MM.1S (cell line): ENCODE data around the gene DAB2IP.

Source experiments
- DNase-seq: peaks from one replicate; pipeline ENCODE4 v3.0.0-alpha.2; 2015
- H2AFZ ChIP-seq: fragments of 300-600 bp; sonication (generic); 2 replicates; pipeline ENCODE4 v1.6.0; 2016; ENCODE audit warnings: antibody characterized with exemption, low read length
- H3F3A ChIP-seq: fragments of 300-600 bp; sonication (generic); 2 replicates; pipeline ENCODE4 v1.6.1; 2016; ENCODE audit warnings: mild to moderate bottlenecking, antibody characterized with exemption, low read length, moderate library complexity, mixed read lengths; ENCODE audit not compliant: insufficient read depth
- H3K27ac ChIP-seq: fragments of 300-600 bp; sonication (generic); 2 replicates; pipeline ENCODE4 v1.5.1; 2016; ENCODE audit warnings: mild to moderate bottlenecking, low read length
- H3K27me3 ChIP-seq: fragments of 300-600 bp; sonication (generic); replicated peaks from 2 replicates; pipeline ENCODE4 v1.6.0; 2016; ENCODE audit warnings: low read length; ENCODE audit not compliant: insufficient read depth
- H3K36me3 ChIP-seq: fragments of 300-600 bp; sonication (generic); replicated peaks from 2 replicates; pipeline ENCODE4 v1.6.1; 2016; ENCODE audit warnings: mild to moderate bottlenecking, low read length, mixed read lengths; ENCODE audit not compliant: insufficient read depth
- H3K4me1 ChIP-seq: fragments of 300-600 bp; sonication (generic); 2 replicates; pipeline ENCODE4 v1.6.1; 2016; ENCODE audit warnings: low read length, mixed read lengths
- H3K4me2 ChIP-seq: fragments of 300-600 bp; sonication (generic); 2 replicates; pipeline ENCODE4 v1.6.0; 2016; ENCODE audit warnings: low read depth, low read length
- H3K4me3 ChIP-seq: fragments of 300-600 bp; sonication (generic); 2 replicates; pipeline ENCODE4 v1.5.1; 2016; ENCODE audit warnings: low read length, mixed read lengths
- H3K79me2 ChIP-seq: fragments of 300-600 bp; sonication (generic); 2 replicates; pipeline ENCODE4 v1.6.1; 2016; ENCODE audit warnings: mixed run types, low read length, mixed read lengths
- H3K9ac ChIP-seq: fragments of 300-600 bp; sonication (generic); 2 replicates; pipeline ENCODE4 v1.6.1; 2016; ENCODE audit warnings: low read length, mixed read lengths
- H3K9me2 ChIP-seq: fragments of 300-600 bp; sonication (generic); replicated peaks from 2 replicates; pipeline ENCODE4 v1.6.1; 2016; ENCODE audit warnings: mild to moderate bottlenecking, low read length, mixed read lengths; ENCODE audit not compliant: insufficient read depth
- H3K9me3 ChIP-seq: fragments of 300-600 bp; sonication (generic); replicated peaks from 2 replicates; pipeline ENCODE4 v1.6.1; 2016; ENCODE audit warnings: mild to moderate bottlenecking, low read length, mixed read lengths; ENCODE audit not compliant: insufficient read depth
- H4K20me1 ChIP-seq: fragments of 300-600 bp; sonication (generic); 2 replicates; pipeline ENCODE4 v1.6.1; 2016; ENCODE audit warnings: mild to moderate bottlenecking, low read length, moderate library complexity, mixed read lengths; ENCODE audit not compliant: insufficient read depth
- CTCF ChIP-seq: fragments of 300-600 bp; sonication (generic); IDR thresholded peaks from 2 replicates; pipeline ENCODE4 v1.5.1; 2016; ENCODE audit warnings: antibody characterized with exemption, low read length, mixed read lengths
- EZH2 ChIP-seq: fragments of 300-600 bp; sonication (generic); optimal IDR thresholded peaks from 2 replicates; pipeline ENCODE3; 2017; ENCODE audit warnings: low read depth, mild to moderate bottlenecking, antibody characterized with exemption, low read length, mixed read lengths
- EZH2phosphoT487 ChIP-seq: fragments of 300-600 bp; sonication (generic); IDR thresholded peaks from 2 replicates; pipeline ENCODE4 v1.6.1; 2018; ENCODE audit warnings: antibody characterized with exemption, low read length

DAB2IP gene

GRCh38 chr9:121700165-121700831, 48.9 kb downstream of the DAB2IP start:
- peak; percentile 21 for DNase-seq
- H3K4me2 ChIP-seq = peak overlapping the region; percentile 90
- TF ChIP-seq EZH2phosphoT487 = no peak
- peak; percentile 48 for TF ChIP-seq CTCF
- TF ChIP-seq EZH2 = no peak
- H2AFZ ChIP-seq = peak overlapping the region; percentile 86; the same call in 1 of the 2 replicates
- H4K20me1 ChIP-seq = no peaks in the 10 kb centered on the region
- no peaks in the 10 kb centered on the region for H3K9me3 ChIP-seq
- no peaks in the 10 kb centered on the region for H3K79me2 ChIP-seq
- H3K4me1 ChIP-seq = no peaks in the 10 kb centered on the region
- peak overlapping the region; percentile 74 for H3K4me3 ChIP-seq
- no peaks in the 10 kb centered on the region for H3K9me2 ChIP-seq
- H3K27ac ChIP-seq = no peak overlapping the region
- peaks cover 24% of the 10 kb centered on the region for H3K27me3 ChIP-seq
- H3F3A ChIP-seq = no peaks in the 10 kb centered on the region; the same call in 1 of the 2 replicates
- no peaks in the 10 kb centered on the region for H3K36me3 ChIP-seq
- peak overlapping the region; percentile 43; the same call in 1 of the 2 replicates for H3K9ac ChIP-seq

- no peak for DNase-seq
- Histone ChIP-seq H3F3A (no peaks in the 10 kb centered on the region; the same call in 1 of the 2 replicates), H3K36me3 (no peaks in the 10 kb centered on the region), H3K9me3 (no peaks in the 10 kb centered on the region), H3K9me2 (no peaks in the 10 kb centered on the region), H3K27ac (no peak overlapping the region), H3K9ac (no peak overlapping the region), H4K20me1 (no peaks in the 10 kb centered on the region), H3K27me3 (peaks cover 24% of the 10 kb centered on the region), H2AFZ (no peak overlapping the region), H3K79me2 (no peaks in the 10 kb centered on the region), H3K4me3 (no peak overlapping the region), H3K4me1 (no peaks in the 10 kb centered on the region), H3K4me2 (no peak overlapping the region)
- TF ChIP-seq EZH2 = no peak
- no peak for TF ChIP-seq EZH2phosphoT487
- no peak for TF ChIP-seq CTCF
These were observed 49.5 kb downstream of the DAB2IP start for GRCh38 chr9:121700832-121701419.

- H3K4me2 ChIP-seq = no peak overlapping the region
- H3K9ac ChIP-seq = no peak overlapping the region
- peaks cover 3% of the 10 kb centered on the region; the same call in 1 of the 2 replicates for H3K4me1 ChIP-seq
These were observed 50.4 kb downstream of the DAB2IP start for GRCh38 chr9:121701736-121702261.

More at GRCh38 chr9:121701736-121702261, 50.4 kb downstream of the DAB2IP start:
- Histone ChIP-seq H3K9me2 (no peaks in the 10 kb centered on the region), H4K20me1 (no peaks in the 10 kb centered on the region), H3F3A (no peaks in the 10 kb centered on the region; the same call in 1 of the 2 replicates), H3K27ac (no peak overlapping the region), H3K79me2 (no peaks in the 10 kb centered on the region), H3K27me3 (peaks cover 24% of the 10 kb centered on the region), H3K36me3 (no peaks in the 10 kb centered on the region), H3K9me3 (no peaks in the 10 kb centered on the region), H3K4me3 (no peak overlapping the region), H2AFZ (no peak overlapping the region)
- TF ChIP-seq EZH2 (no peak), CTCF (no peak), EZH2phosphoT487 (no peak)
- no peak for DNase-seq
